ENCODE data around the gene RNF149.
"Not testable (repeated sequence)": the region's sequence is repeated elsewhere in the genome, so short reads cannot be mapped to it uniquely, and the experiment has no call there.

Gene RNF149

DNA sequence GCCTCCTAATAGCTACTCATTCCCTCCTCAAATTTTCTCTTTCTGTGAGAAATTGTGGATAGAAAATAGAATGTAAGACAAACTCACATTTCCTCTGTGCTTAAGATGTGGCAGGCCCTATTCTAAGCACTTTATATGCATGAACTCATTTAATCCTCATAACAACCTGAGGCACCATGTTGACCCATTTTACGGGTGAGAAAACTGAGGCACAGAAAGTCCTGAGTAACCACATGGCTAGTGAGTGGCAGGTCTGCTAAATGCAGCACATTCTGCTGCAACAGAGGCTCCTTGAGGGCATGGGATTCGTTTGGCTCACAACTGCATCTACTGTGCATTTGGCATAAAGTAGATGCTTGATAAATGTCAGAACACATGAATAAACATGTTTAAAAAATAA lies 22.7 kb upstream of the RNF149 start:
- DNase-seq (ENCODE audit: low read depth in 2 of 2, low spot score in 1 of 2) = no peak

DNA sequence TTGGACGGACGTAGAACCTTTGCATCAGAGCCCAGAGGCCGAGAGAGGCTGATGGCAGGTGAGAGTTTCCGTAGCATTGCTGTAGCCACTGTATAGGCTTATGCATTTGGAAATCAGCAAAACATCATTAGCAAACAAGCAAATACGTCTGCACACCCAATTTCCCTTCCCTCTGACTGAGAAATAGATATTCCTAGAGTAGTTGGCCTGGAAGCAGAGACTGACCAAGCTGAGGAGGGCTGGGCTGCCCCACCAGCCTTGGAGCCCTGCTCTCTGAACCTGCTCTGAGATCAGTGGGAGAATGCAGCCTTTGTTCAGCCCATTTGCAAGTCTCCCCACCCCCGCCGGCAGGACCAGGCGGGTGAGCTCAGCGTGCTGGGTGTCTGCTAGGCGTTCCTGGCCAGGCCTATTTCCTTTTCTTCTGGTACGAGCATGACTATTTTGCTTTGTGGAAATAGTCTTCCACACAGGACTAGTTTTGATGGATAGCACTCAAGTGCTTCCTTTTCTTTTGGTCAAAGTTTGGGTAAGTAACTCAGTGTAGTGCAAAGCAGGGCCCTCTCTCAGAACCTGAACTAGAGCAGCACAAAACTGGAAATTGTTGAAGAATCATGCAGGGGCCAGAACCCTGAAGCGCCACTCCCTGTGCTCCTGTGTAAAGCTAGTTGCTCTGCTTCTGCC lies 21.9 kb upstream of the RNF149 start:
- no peak for DNase-seq (ENCODE audit: low read depth in 2 of 2, low spot score in 1 of 2)

DNA sequence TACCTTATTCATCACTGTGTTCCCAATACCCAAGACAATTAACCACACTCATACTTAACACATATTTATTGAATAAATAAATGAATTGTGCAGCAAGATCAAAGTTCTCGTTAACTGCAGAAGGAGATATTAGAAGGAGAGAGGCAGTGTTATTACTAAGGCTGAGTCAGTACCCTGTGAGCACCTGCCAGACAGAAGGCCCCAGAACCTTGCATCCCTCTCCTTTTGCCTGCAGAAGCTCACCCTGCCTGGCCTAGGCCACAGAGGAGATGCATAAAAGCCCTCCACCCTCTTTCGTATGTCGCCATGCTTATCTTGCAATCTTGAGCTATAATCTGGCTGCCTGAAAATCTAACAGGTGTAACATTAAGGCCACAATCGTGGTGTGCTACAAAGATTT lies 20.5 kb upstream of the RNF149 start:
- DNase-seq (ENCODE audit: low read depth in 2 of 2, low spot score in 1 of 2) = no peak

DNA sequence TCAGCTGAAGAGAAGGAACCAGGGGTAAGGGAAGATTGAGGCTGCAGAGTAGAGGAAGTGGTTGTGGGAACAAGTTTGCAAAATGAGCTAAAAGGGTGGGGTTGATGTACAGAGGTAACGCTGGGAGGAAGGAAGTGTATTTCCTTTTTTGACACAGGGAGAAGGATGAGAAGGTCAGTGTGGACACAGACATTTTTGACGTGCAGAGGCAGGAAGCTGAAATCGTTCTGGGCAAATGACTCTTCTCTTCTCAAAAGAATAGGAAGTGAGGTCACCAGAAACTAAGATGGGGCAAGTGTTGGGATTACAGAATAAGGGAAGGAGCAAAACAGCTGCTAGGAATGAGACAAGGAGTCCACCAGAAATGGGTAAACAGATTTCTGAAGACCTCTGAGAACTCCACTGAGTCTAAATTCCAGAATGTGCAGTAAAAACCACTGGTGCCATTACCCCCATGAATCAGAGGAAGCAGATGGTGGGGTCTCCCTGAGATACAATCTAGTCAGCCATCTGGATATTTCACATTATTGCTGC lies 20.0 kb upstream of the RNF149 start:
- DNase-seq (ENCODE audit: low read depth in 2 of 2, low spot score in 1 of 2) = no peak

DNA sequence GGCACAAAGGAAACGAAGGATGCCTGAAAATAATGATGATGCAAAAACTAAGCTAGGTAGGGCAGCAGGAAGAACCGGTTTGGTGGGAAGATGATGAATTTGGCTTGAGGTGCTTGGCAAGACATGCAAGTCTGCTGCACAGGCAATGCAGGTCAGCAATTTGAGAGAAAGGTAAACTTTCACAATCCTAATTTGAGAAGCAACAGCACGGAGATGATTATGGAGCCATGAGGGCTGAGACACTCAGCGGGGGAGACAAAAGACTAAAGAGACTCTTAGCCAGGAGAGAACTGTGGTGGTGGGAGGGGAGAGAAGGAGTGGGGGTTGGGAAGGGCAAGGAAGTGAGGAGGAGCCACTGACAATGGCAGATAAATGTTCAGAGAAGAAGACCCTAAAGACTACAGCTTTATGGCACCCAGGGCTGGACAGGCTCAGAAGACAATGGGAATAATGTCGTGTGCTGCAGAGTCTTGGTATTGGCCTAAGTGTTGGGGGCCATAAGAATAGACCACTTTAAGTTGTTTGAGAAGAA lies 19.4 kb upstream of the RNF149 start:
- DNase-seq (ENCODE audit: low read depth in 2 of 2, low spot score in 1 of 2) = no peak

DNA sequence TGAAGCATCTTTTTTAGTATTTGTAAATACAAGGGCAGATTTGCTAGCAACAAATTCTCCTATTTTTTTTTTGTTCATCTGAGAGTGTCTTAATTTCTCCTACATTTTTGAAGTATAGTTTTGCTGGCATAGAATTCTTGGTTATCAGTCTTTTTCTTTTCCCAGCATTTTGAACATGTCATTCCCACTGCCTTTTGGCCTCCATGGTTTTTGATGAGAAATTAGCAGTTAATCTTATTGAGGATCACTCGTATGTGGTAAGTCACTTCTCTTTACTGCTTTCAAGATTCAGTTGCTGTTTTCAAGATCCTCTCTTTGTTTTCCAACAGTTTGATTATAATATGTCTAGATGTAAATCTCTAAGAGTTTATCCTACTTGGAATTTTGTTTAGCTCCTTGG lies 16.9 kb upstream of the RNF149 start:
- DNase-seq (ENCODE audit: low read depth in 2 of 2, low spot score in 1 of 2) = no peak

DNA sequence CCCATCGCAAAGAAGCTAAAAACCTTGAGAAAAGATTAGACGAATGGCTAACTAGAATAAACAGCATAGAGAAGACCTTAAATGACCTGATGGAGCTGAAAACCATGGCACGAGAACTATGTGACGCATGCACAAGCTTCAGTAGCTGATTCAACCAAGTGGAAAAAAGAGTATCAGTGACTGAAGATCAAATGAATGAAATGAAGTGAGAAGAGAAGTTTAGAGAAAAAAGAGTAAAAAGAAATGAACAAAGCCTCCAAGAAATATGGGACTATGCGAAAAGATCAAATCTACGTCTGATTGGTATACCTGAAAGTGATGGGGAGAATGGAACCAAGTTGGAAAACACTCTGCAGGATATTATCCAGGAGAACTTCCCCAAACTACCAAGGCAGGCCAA lies 8.1 kb upstream of the RNF149 start:
- not testable (repeated sequence) for DNase-seq (ENCODE audit: low read depth in 2 of 2, low spot score in 1 of 2)

DNA sequence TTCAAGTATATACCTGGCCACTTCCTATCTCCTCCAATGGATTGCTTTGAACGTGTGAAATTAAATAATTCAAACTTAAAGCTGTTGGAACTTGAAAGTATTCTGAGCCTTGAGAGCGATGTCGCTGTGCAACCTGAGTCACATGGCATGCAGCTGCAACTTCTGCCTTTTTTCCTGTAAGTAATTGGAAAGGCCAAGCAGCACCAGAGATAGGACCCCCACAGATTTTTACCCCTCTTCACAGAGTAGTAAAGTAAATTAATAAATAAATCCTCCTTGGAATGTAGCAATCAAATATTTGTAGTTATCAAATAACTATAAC lies 3.2 kb upstream of the RNF149 start:
- no peak for DNase-seq (ENCODE audit: low read depth in 2 of 2, low spot score in 1 of 2)

DNA sequence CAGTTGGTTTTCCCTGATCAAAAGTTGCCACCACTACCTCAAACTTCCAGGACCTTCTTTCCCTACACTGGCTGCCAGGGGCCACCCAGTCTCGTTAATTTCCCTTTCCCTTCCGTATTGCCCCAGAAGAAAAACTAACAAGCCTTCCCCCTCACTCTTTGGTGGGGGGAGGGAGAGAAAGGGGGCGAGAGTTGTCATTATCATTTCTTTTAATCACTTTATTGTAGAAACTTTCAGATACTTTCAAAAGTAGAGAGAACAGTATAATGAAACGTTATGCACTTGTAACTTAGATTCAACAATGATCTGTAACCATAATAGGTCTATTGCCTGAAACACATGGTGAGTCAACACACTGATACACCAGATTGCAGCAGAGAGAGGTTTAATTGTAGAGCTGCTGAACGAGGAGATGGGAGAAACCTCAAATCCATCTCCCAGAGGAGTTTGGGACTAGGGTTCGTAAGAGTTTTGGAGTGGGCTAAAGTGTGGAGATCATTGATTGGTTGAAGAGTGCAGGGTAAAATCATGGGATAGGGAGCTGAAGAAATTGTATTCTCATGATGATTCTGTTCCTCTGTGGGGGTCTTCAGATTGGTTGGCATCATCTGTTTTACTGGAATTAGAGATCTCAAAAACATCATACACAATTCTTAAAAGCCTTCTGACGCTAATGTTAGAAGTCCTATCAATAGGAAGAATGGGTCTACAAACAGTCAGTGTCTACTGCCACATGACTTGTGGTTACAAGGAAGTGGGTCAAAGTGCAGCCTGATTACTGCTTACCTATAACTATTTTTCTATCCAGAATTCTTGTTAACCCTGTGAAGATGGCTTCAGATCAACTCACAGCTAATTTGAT lies 2.6 kb upstream of the RNF149 start:
- DNase-seq (ENCODE audit: low read depth in 2 of 2, low spot score in 1 of 2) = no peak

DNA sequence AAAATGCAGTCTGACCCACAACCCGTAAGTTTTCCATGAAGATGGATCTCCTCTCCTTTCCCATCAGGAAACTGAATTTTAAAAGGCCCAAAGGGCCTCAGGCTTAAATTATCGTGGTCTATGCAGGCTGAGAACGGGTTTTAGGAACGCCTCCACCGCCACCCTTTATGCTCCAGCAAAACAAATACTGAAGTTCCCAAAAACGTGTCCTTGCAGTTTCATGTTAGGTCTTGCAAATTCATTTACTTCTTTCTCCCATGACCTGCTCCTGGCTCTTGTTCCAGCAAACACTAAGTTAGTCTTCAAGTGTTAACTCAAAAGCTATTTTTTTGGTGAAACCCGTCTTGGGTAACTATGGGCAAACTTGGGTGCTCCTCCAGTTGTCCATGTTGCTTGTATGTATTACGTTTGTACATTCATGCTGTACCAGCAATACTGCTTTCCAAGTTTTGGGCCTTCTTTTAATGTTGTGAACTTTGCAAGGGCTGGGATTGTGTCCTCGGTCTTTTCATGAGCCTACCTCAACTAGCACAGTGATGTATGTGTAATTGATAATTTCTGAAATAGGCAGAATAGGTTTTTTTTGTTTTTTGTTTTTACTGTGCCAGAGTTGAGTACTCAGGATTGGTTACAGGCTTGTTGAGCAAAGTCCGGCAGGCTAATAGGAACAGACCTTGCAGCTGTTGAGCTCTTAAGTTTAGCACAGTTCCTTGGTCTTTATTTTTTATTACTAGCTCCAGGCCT lies 1.8 kb upstream of the RNF149 start:
- no peak for DNase-seq (ENCODE audit: low read depth in 2 of 2, low spot score in 1 of 2)

DNA sequence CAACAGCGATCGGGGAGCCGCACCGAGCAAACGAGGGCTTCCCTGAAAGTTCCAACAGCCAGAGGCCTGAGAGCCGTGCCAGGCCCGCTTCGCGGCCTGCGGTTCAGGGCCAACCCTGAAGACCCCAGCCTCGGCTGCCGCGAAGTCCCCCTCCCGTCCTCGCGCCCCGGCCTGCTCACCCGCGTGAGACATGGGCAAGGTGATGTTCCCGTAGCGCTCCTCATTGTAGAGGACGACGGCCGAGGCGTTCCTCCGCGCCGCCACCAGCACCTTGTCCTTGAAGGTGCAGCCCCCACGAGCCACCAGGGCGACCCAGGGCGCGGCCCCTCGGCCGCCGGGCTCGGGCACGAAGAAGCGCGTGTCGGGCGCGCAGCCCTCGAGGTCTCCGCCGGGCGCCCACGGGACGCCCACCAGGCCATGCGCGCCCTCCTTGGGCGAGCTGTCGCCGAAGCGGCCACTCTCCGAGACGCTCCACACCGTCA lies 510 bp downstream of the RNF149 start:
- DNase-seq (ENCODE audit: low read depth in 2 of 2, low spot score in 1 of 2) = no peak

DNA sequence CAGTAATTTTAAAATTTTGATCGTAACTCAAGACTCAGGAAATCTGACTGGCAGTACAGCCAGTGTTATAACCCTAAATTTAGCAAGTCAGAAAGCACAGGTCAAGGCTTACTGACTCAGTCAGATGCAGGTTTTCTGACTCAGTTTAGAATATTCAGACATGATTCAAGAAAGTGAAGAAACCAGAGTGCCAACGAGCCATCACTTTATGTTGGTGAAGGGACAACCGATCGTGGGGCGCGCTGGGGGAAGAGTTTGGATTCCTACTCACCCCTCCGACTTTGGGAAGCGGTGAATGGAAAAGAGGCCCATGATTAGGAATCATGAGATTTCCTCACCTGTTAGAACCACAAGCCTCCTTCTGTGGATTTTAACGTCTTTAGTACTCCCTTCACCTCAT lies 998 bp downstream of the RNF149 start:
- no peak for DNase-seq (ENCODE audit: low read depth in 2 of 2, low spot score in 1 of 2)

DNA sequence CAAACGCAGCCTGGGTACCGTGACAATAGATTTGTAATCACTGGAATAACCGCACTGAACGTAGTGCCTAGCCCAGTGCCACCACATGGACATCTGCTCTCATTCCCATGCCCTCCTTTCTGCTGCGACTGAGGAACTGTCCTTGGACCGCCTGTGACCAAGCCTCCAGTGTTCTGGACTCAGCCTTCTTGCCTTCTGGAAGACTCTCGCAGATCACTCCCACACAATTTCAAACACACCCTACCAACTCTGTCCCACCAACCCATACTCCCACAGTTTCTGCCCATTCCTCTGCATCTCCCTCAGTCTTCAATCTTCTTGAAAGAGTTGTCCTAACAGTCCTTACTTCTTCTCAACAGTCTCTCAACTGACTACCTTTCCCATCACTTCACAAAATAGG lies 2.1 kb downstream of the RNF149 start:
- DNase-seq (ENCODE audit: low read depth in 2 of 2, low spot score in 1 of 2) = no peak

DNA sequence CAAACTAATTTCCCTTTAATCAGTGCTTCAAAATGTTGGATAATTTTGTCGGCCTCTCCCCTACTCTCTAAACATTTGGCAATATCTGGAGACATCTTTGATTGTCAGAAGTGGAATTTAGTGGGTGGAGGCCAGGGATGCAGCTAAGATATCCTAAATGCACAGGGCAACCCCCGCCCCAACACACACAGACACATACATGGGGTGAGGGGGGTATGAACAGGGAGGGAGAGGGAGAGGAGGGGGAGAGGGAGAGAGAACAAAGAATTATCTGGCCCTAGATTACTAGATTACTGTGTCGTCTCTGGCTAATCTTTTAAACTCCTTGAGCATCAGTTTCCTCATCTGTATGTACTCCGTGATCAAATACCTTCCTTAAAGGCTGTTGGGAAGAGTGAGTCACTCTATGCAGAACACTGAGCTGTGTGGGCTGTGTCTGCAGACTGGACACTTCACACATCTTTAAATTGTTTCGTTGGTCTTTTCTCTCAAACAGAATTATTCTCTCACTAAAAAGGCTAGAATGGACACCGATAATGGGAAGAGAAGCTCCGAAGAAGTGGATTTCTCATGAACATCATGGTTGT lies 2.9 kb downstream of the RNF149 start:
- no peak for DNase-seq (ENCODE audit: low read depth in 2 of 2, low spot score in 1 of 2)

DNA sequence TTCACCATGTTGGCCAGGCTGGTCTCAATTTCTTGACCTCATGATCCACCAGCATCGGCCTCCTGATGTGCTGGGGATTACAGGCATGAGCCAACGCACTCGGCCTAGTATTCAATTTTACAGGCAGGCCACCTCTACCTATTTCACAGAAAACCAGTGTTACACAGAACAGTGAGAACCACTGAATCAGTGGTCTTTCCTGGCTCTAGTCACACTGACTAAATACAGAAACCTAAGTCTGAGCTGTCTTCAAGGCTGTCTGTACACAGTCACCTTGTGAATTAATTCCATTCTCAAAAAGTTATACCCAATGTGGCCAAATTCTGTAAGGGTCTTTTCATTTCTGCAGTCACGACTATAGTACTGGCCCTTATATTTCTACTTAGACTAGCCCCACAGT lies 3.5 kb downstream of the RNF149 start:
- DNase-seq (ENCODE audit: low read depth in 2 of 2, low spot score in 1 of 2) = no peak

DNA sequence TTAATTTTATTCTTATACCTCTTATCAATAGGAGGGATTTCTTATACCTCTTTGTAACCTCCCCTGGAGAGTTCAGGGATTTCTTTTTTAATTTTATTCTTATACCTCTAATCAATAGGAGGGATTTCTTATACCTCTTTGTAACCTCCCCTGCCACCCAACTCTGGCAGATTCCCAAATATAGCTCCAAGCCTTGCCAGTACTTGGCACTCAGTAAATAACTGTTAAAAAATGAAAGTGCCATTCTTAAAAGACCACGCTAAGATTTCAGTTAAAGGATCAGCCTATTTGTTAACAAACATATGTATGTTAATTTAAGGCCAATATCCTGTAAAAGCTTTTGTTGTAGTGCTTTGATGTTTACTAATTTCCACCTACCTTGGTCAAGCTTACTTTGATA lies 4.8 kb downstream of the RNF149 start:
- DNase-seq (ENCODE audit: low read depth in 2 of 2, low spot score in 1 of 2) = no peak

DNA sequence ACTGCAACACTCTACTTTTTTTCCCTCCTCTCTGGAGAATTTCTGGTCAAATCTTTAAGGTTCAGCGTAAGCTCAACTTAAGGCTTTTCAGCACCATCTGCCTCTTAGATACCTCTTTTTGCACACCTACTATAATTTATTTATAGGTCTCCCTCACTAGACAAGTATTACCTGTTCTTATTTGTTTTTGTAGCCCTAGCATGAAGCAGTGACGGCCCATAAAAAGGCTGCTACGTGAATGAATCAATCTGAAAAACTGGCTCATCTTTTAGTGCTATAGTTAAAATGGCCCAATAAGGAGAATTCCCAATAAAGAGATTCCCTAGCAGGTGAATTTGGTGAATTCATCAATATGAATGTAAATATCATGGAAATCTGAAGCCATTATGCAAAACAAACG lies 6.5 kb downstream of the RNF149 start:
- no peak for DNase-seq (ENCODE audit: low read depth in 2 of 2, low spot score in 1 of 2)

DNA sequence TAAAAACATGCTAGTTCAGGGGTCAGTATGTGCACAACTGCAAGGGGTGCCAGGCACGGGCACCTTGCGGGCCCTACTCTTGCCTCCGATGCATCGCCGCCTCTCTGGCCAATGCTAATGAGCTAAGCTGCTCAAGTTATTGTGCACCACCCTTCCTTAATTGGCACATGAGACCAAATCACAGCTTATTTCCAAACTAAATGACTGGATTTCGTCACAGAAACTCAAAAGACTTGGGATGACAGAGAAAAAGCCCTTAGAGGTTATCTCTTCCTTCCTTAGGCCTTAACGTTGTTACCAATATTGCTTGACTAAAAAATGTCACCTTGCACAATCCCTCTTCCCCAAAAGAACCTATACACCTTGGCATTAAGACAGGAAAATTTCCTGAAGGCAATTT lies 7.7 kb downstream of the RNF149 start:
- DNase-seq (ENCODE audit: low read depth in 2 of 2, low spot score in 1 of 2) = no peak

DNA sequence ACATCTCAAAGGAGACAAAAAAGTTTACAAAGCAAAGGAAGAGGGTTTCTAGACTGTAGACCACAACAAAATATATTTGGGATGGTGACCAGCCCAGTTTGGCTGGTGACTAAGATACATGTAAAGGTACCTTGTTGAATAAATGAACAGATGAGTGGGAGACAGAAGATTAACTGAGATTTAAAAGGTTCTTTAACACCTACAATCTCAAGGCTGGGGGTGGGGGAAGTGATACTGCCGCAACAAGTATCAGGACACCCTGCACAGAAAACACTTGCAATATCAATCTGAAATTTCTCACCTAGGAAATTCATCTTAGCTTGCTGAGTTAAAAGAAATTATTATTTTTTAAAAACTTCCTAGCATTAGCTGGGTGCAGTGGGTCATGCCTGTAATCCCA lies 8.3 kb downstream of the RNF149 start:
- no peak for DNase-seq (ENCODE audit: low read depth in 2 of 2, low spot score in 1 of 2)

DNA sequence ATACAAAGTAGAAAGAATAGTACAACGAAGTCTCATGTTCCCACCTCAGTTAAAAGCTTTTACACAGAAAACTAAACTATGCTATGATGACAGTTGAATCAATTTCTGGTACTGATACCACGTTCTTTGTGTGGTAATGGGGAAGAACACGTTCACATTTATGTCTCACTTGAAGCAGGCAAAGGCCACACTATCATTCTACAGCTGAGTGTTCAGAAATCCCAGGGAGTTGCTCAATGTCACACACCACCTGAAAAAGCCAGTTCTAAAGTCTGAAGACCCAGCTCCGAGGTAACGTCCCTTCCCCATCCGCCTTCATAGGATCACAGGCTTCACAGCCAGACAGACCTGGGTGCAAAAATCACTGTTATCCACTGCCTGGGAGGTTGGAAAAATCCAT lies 8.9 kb downstream of the RNF149 start:
- DNase-seq (ENCODE audit: low read depth in 2 of 2, low spot score in 1 of 2) = no peak

DNA sequence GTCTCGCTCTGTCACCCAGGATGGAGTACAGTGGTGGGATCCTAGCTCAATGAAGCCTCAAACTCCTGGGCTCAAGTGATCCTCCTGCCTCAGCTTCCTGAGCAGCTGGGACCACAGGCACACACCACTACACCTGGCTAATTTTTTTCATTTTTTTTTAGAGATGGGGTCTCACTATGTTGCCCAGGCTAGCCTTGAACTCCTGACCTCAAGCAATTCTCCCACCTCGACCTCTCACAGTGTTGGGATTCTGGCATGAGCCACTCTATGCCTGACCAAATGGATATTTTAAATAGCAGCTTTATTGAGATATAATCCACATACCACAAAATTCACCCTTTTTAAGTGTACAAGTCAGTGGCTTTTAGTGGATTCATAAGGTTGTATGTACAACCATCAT lies 11.1 kb downstream of the RNF149 start:
- DNase-seq (ENCODE audit: low read depth in 2 of 2, low spot score in 1 of 2) = no peak
